GM04503 (cell line): ENCODE data around the gene GNG2.
A peak's percentile ranks its signal among the peaks of the same experiment; 100 is the strongest.

ENCODE experiments used
- DNase-seq: peaks from one replicate; pipeline ENCODE4 v3.0.0-alpha.2; 2012; ENCODE audit warnings: low read depth

GNG2 gene

GRCh38 chr14:51860164-51860824 is at the start of gene GNG2:
Gene GNG2, plus strand, starts transcription at chr14:51860612. Its CDS starts 90,067 bp downstream, at chr14:51950679.
- no peak for DNase-seq

- no peak for DNase-seq
Observed at GRCh38 chr14:51811706-51812105, 48.7 kb upstream of the GNG2 start.

DNA sequence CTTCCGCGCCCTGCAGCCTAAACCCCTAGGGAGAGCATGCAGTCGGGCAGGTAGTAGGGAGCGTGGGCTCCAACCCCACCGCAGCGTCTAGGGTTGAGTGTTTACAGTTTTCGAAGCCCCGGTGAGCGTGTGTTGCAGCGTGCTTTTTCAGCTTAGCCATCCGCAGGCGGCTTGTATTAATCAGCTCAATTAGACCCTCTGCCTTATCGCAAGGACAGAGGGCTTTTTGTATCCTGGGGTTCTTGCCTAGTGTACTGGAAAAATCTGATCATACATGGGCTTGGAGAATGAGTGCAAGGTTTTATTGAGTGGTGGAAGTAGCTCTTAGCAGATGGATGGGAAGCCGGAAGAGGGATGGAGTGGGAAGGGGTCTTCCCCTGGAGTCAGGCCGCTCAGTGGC is 44.4 kb upstream of the GNG2 start:
- DNase-seq = no peak

DNA sequence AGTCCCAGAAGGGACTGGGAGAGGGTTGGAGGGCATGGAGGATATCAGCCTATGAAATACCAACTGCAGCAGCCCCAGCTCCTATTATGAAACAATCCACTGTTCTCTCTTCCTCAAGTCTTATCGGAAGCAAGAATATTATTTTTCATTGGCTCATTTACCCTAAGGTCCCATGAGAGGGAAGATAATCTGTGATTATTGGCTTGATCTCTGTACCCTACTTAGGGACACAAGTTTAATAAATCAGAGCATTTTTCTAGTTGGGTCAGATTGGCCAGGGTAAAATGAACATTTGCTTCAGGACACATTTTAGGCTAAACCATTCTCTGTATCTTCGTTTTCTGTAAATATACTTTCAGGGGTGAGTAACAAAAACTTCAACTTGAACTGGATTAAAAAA is 43.1 kb upstream of the GNG2 start:
- no peak for DNase-seq

- DNase-seq = no peak
Observed at GRCh38 chr14:51818748-51819380, 41.5 kb upstream of the GNG2 start.

- DNase-seq = peak; percentile 39
Observed at GRCh38 chr14:51821822-51822221, 38.6 kb upstream of the GNG2 start.

GRCh38 chr14:51822499-51822898 is 37.9 kb upstream of the GNG2 start:
- no peak for DNase-seq

GRCh38 chr14:51823706-51824105 is 36.7 kb upstream of the GNG2 start:
- no peak for DNase-seq

GRCh38 chr14:51824191-51824590 is 36.2 kb upstream of the GNG2 start:
- no peak for DNase-seq

- DNase-seq = no peak
Observed at GRCh38 chr14:51825926-51826325, 34.5 kb upstream of the GNG2 start.

GRCh38 chr14:51828017-51828797 is 32.2 kb upstream of the GNG2 start:
- DNase-seq = peak; percentile 49

- DNase-seq = no peak
Observed at GRCh38 chr14:51834240-51834639, 26.2 kb upstream of the GNG2 start.

DNA sequence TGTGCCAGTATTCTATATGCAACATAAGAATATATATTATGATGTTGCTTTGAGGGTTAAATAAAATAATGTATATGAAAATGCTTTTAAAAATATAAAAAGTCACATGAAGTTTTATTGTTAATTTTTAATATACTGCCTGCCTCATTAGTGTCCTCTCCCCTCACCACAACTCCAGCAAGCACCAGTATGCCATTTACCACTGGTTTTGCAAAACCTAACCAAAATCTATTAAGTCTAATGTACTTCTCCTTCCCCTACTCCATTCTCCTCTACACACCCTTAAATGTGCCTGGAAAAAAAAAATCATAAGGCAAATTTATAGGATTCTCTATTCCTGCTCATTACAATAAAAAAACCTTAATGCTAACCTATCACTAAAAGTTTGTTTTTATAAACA is 24.0 kb upstream of the GNG2 start:
- DNase-seq = no peak

GRCh38 chr14:51844081-51844881 is 16.1 kb upstream of the GNG2 start:
- no peak for DNase-seq

DNA sequence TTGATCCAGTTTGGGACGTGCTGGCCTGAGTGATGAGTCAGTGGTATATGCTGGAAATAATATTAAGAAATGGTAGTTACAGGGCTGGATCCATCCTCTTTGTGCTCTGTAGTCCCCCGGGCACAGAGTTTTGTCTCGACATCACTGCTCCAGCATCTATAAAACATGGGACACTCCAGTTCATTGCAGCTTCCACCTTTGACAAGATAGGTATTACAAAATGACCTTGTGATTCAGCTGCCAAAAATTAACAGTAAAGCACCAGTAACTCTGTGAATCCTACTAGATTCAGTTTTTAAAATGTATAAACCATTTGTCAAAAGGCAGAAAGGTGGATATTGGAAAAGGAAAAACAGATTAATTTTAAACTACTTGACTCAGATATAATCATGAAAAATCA is 14.6 kb upstream of the GNG2 start:
- DNase-seq = no peak

DNA sequence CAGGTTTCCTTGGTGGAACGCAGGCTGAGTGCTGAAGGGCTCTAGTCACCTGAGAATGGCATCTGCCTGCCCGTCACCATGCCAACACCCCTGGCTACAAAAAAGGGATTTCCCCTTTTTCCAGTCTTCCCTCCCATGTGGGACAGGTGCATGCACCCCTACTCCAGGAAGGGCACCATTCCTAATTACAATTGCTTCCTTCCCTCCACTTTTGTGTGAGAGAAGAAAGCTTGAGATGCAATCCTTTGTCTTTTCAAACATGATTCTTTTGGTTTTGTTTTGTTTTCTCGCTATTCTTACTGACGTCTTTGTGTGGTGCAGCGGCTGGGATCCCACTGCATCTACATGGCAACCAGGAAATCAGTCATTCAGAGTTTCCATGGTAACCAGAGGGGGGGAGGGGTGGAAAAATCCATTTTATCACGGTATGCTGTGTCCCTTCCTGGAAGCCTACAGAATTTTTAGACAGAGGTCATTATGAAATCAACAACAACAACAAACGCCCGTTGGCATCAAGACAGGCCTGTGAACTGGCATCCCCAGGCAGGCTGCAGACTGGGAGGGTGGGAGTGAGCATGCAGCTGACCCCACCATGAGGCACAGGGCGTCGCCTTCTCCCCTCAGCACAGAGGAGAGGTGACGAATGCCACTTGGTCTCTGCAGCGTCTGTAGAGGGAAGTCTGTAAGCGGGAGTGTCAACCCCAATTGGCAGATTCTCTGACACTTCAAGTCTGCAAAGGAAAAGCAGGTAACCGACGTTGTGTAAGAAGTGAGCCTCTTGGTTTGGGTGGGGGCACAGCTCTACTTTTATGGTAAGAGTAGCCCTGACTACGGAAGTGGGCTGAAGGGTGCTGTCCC is 13.6 kb upstream of the GNG2 start:
- no peak for DNase-seq

- no peak for DNase-seq
Observed at GRCh38 chr14:51847489-51847796, 13.0 kb upstream of the GNG2 start.

- DNase-seq = no peak
Observed at GRCh38 chr14:51848120-51848519, 12.3 kb upstream of the GNG2 start.

DNA sequence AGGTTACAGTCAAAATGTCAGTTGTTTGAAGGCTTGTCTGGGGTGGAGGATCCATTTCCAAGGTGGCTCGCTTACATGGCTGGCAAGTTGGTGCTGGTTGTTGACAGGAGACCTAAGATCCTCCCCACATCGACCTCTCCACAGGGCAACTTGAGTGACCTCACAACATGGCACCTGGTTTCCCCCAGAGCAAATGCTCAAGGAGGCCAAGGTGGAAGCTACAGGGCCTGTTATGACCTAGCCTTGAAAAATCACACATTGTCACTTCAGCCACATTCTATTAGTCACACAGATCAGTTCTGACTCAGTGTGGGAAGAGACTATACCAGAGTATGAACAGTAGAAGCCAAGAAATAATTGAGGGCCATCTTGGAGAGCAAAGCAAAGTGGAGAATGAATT is 11.3 kb upstream of the GNG2 start:
- no peak for DNase-seq

GRCh38 chr14:51850651-51851050 is 9.8 kb upstream of the GNG2 start:
- DNase-seq = no peak

DNA sequence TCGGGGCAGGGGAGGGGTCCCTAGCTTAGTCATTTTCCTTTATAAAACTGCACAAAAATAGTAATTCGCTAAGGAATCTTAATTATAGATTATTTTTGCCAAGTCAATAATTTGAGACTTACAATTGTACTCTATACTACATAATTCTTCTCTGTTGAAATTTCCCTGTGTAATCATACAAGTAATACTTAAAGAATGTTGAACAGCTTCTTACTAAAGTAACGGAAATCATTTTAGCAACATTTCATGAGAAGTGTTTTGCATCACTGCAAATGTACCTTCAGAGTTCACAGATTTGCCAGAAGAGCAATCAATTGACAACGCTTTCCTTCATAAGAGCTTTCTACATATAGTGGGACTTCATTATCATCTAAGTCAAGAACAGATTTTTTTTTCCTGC is 7.9 kb upstream of the GNG2 start:
- no peak for DNase-seq

DNA sequence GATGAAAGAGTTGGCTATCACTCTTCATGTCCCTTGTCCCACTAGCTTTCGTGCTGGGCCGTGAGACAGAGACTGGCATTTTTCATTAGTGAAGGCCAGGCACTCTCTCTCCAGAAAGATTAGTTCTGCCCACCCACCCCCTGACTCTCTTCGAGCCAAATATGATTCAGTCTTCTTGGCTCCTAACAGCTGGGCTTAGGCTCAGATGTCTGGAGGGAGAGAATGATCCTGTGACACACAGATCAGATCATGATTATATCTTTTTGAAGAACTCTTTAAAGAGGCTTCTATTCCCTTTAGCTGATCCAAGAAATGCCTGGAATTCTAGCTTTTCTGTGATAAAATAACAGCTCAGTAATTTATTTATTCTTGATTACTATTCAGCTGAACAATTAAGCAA is 5.2 kb upstream of the GNG2 start:
- no peak for DNase-seq
